HCT116 (cell line): ENCODE measurements around the gene OTULIN. TPM values are rescaled to one million over a fixed set of nuclear protein-coding genes. Genes with fewer than 3 reads are reported as not detected.

Experiments used
- ATAC-seq: fragments of 200-7000 bp; cut with Tn5 transposase; 2 replicates; pipeline ENCODE4 v1.9.1; 2020; ENCODE audit warnings: mild to moderate bottlenecking, moderate library complexity
- BruUV-seq: library from RNA; stranded (reverse); fragments of 400-500 nt; replicated peaks from 2 replicates; lab custom pipeline; 2021; lab: Mats Ljungman, UMichigan
- CTCF ChIA-PET: fragments of 300-600 bp; sonication (Branson Sonifier 250); formaldehyde crosslinking; loops from one replicate; lab custom pipeline; 2021; ENCODE audit warnings: antibody characterized with exemption; lab: Charles Lee
- POLR2A ChIA-PET: fragments of 300-600, 350-600 bp; sonication (Branson Sonifier 250); formaldehyde crosslinking; loops from one replicate; lab custom pipeline; 2021; ENCODE audit warnings: antibody characterized with exemption; lab: Charles Lee
- RAD21 ChIA-PET, 2 experiments: fragments of 300-600 bp; sonication (Branson Sonifier 250); formaldehyde crosslinking; loops; one replicate each; lab custom pipeline; 2023; ENCODE audit warnings: low total read pairs in 2 of 2; ENCODE audit not compliant: uncharacterized antibody in 2 of 2, unreplicated experiment in 2 of 2, low non-redundant PET in 1 of 2; lab: Charles Lee
- DNase-seq: peaks from one replicate; pipeline ENCODE4 v3.0.0-alpha.2; 2010; ENCODE audit warnings: low read depth, low spot score
- H2AFZ ChIP-seq: fragments of 200-600 bp; shearing (Covaris generic), sonication (generic); 2 replicates; pipeline ENCODE4 v1.6.1; 2017; ENCODE audit warnings: low read depth, mixed run types, mixed read lengths, antibody characterized with exemption, low read length; ENCODE audit not compliant: poor library complexity, severe bottlenecking
- H3K27ac ChIP-seq: 2 replicates; pipeline ENCODE4 v1.5.1; 2012; ENCODE audit warnings: low read depth, low read length
- H3K27me3 ChIP-seq: fragments of 200-600 bp; sonication (generic); 2 replicates; pipeline ENCODE4 v1.6.1; 2016; ENCODE audit warnings: mixed run types, low read length, mixed read lengths; ENCODE audit not compliant: insufficient read depth
- H3K36me3 ChIP-seq, 2 experiments: fragments of 200-500 bp in 1 of 2; fragments of 200-600 bp in 1 of 2; sonication (Bioruptor generic) in 1 of 2; sonication (generic) in 1 of 2; 2 replicates each; pipeline versions ENCODE4 v1.5.1 to v1.6.1; 2014 to 2016; ENCODE audit warnings: low read length in 2 of 2, inconsistent platforms in 1 of 2, mixed read lengths in 1 of 2, mixed run types in 1 of 2; ENCODE audit not compliant: insufficient read depth in 2 of 2, control insufficient read depth in 1 of 2
- H3K4me1 ChIP-seq, 2 experiments: fragments of 200-600 bp in 1 of 2; sonication (generic) in 1 of 2; 2 replicates each; pipeline versions ENCODE4 v1.5.1 to v1.6.1; 2012 to 2017; ENCODE audit warnings: low read length in 2 of 2, inconsistent platforms in 1 of 2, mild to moderate bottlenecking in 1 of 2, mixed read lengths in 1 of 2, mixed run types in 1 of 2, moderate library complexity in 1 of 2; ENCODE audit not compliant: insufficient read depth in 2 of 2, control insufficient read depth in 1 of 2
- H3K4me2 ChIP-seq: fragments of 200-600 bp; sonication (generic); 2 replicates; pipeline ENCODE4 v1.6.1; 2017; ENCODE audit warnings: mixed run types, low read length, mixed read lengths
- H3K4me3 ChIP-seq, 2 experiments: fragments of 200-600 bp in 1 of 2; sonication (generic) in 1 of 2; replicated peaks in 1 of 2; 2 replicates each; pipeline ENCODE4 v1.5.1; 2011 to 2016; ENCODE audit warnings: low read length in 2 of 2, control low read depth in 1 of 2, low read depth in 1 of 2, mild to moderate bottlenecking in 1 of 2, mixed read lengths in 1 of 2, mixed run types in 1 of 2
- H3K79me2 ChIP-seq: fragments of 200-600 bp; sonication (generic); 2 replicates; pipeline ENCODE4 v1.6.1; 2017; ENCODE audit warnings: mild to moderate bottlenecking, mixed run types, low read length, moderate library complexity, mixed read lengths; ENCODE audit not compliant: insufficient read depth
- H3K9ac ChIP-seq: fragments of 200-600 bp; sonication (generic); 2 replicates; pipeline ENCODE4 v1.6.1; 2016; ENCODE audit warnings: low read length, mixed read lengths
- H3K9me2 ChIP-seq: fragments of 200-600 bp; sonication (generic), shearing (Covaris generic); 2 replicates; pipeline ENCODE4 v1.6.1; 2017; ENCODE audit warnings: mixed run types, mild to moderate bottlenecking, moderate library complexity; ENCODE audit not compliant: insufficient read depth
- H3K9me3 ChIP-seq, 2 experiments: fragments of 200-500 bp in 1 of 2; fragments of 200-600 bp in 1 of 2; sonication (Bioruptor generic) in 1 of 2; sonication (generic) in 1 of 2; 2 replicates each; pipeline ENCODE4 v1.6.1; 2014 to 2017; ENCODE audit warnings: low read length in 2 of 2, mixed read lengths in 2 of 2, inconsistent platforms in 1 of 2, low read depth in 1 of 2, mild to moderate bottlenecking in 1 of 2, mixed run types in 1 of 2, moderate library complexity in 1 of 2; ENCODE audit not compliant: control insufficient read depth in 1 of 2, insufficient read depth in 1 of 2
- H4K20me1 ChIP-seq: fragments of 200-600 bp; sonication (generic), shearing (Covaris generic); 2 replicates; pipeline ENCODE4 v1.6.1; 2017; ENCODE audit warnings: mixed run types, mild to moderate bottlenecking, moderate library complexity; ENCODE audit not compliant: insufficient read depth
- EGR1 ChIP-seq: IDR thresholded peaks from 2 replicates; pipeline ENCODE4 v1.6.1; 2012; ENCODE audit warnings: low read depth
- EZH2 ChIP-seq: fragments of 200-600 bp; sonication (generic); IDR thresholded peaks from 2 replicates; pipeline ENCODE4 v1.6.1; 2017; ENCODE audit warnings: antibody characterized with exemption, mixed run types
- EZH2phosphoT487 ChIP-seq: fragments of 200-600 bp; IDR thresholded peaks from 2 replicates; pipeline ENCODE4 v1.6.1; 2018; ENCODE audit warnings: antibody characterized with exemption, borderline replicate concordance
- JUND ChIP-seq: IDR thresholded peaks from 2 replicates; pipeline ENCODE4 v1.6.1; 2012
- SIN3A ChIP-seq: IDR thresholded peaks from 2 replicates; pipeline ENCODE4 v1.6.1; 2012; ENCODE audit warnings: low read depth
- TCF7L2 ChIP-seq: IDR thresholded peaks from 2 replicates; pipeline ENCODE4 v1.7.0; 2011; ENCODE audit warnings: borderline replicate concordance, inconsistent platforms; ENCODE audit not compliant: insufficient read depth, insufficient read length; ENCODE audit errors: extremely low read depth
- ZBTB33 ChIP-seq: IDR thresholded peaks from 2 replicates; pipeline ENCODE4 v1.6.1; 2011; ENCODE audit warnings: mild to moderate bottlenecking, low read length, moderate library complexity; ENCODE audit not compliant: insufficient replicate concordance; ENCODE audit errors: extremely low read depth
- ZNF274 ChIP-seq: fragments of 200-500 bp; sonication (Bioruptor generic); IDR thresholded peaks from 2 replicates; pipeline ENCODE4 v1.6.1; 2014; ENCODE audit warnings: mild to moderate bottlenecking, low read depth, low read length, inconsistent platforms
- intact Hi-C: fragments of 100-400 bp; cut with micrococcal nuclease; formaldehyde crosslinking; loops from 2 replicates; pipeline ENCODE4 v1.10.0; 2022
- total RNA-seq: library from RNA; stranded (reverse); gene quantifications from one replicate; pipeline ENCODE4 v1.2.1, GENCODE V29; 2021; ENCODE audit not compliant: unreplicated experiment
- TF ChIP-seq, protein P1 (sequence below): IDR thresholded peaks from 2 replicates; pipeline ENCODE4 v1.6.1; 2012

The OTULIN gene
- total RNA-seq, 1 experiment from 2014 or later = 25.7 TPM

DNA sequence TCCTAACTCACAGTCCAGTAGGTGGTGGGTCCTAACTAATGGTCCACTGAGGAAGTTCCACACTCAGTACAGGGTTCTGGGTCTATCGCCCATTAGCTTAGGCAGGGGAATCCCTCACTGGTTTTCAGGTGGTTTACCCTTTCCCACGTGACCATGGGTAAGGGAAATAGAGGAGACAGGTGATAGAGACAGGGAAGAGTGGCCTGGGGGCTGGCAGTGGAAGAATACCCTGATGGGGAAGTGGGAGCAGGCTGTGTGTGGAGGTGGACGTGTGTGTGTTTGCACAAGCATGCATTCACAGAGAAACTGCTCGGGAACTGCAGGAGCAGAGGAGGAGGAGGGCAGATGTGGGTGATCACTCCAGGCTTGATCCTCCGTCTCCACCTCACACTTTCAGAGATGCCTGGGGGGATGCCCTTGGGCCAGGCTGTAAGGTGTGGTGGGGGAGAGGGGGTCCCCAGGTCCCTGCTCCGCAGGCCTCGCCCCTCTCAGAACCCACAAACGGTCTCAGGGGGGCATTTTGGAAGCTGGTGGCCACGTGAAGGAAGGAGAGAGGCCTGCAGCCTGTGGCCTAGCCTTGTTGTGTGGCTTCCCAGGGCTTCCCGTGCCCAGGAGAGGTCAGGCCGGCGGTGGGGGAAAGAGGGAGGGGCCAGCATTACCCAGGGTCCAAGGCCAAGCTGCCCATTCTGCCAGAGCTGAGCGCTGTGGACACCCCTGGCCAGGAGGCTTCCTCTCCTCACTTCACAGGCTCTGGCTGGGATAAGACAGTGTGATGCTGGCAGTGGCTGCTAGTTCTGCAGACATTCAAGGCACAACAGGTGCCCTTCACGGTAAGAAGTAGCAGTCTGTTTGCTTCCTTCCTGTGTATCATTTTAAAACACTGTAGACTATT is 80.0 kb downstream of the OTULIN start (continued):
- no peak for TF ChIP-seq ZBTB33
- TF ChIP-seq EGR1 = no peak

DNA sequence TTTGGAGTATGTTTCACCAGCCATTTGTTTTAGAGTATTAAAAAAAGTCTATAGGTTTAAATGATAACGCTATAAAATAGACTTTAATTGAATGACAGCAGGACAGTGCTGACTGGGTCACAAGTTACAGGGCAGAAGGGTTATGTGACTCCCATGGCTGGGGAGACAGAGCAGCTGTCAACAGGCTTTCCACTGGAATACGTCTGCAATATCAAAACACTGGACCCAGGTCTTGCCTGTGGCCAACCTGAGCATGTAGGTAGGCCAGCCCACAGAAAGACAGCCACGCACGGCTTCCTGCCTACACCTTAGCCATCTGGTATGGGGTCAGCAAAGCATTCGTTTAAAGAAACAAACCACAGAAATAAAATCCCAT is 80.7 kb downstream of the OTULIN start:
- Histone ChIP-seq H3K9me3 (no peaks in the 10 kb centered on the region), H3K27me3 (no peaks in the 10 kb centered on the region), H3K9ac (no peak overlapping the region), H3K9me2 (no peaks in the 10 kb centered on the region), H3K79me2 (no peaks in the 10 kb centered on the region), H4K20me1 (no peaks in the 10 kb centered on the region), H2AFZ (no peak overlapping the region), H3K27ac (no peak overlapping the region), H3K4me3 (no peak overlapping the region), H3K4me1 (no peaks in the 10 kb centered on the region), H3K36me3 (no peaks in the 10 kb centered on the region; a peak in 1 of 4 replicates), H3K4me2 (no peak overlapping the region)
- no peak for ATAC-seq
- BruUV-seq = no TSS peak
- TF ChIP-seq EZH2 (no peak), TCF7L2 (no peak), JUND (no peak), ZNF274 (no peak), EZH2phosphoT487 (no peak), SIN3A (no peak)
- TF ChIP-seq, protein P1, sequence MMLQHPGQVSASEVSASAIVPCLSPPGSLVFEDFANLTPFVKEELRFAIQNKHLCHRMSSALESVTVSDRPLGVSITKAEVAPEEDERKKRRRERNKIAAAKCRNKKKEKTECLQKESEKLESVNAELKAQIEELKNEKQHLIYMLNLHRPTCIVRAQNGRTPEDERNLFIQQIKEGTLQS = no peak
- CTCF ChIA-PET = no interaction called here
- DNase-seq = no peak
- RAD21 ChIA-PET = no interaction called here
- intact Hi-C loops = no loop called here
- POLR2A ChIA-PET = interaction anchor here (0.6 kb wide), 1 partner anchor 12 kb away, joined by 3 read pairs; no protein-coding TSS in a partner anchor
